HepG2 (cell line): ENCODE measurements around the gene SKIL. TPM values are rescaled to one million over a fixed set of nuclear protein-coding genes. Genes with fewer than 3 reads are reported as not detected.

Experiments used
- ATF1 ChIP-seq: IDR thresholded peaks from 2 replicates; pipeline ENCODE4 v1.6.1; 2016; ENCODE audit warnings: mild to moderate bottlenecking, control low read depth
- HDAC1 ChIP-seq: sonication (generic); formaldehyde crosslinking; IDR thresholded peaks from 2 replicates; pipeline ENCODE4 v1.5.1; 2020; ENCODE audit warnings: mild to moderate bottlenecking, missing genetic modification reagents
- HOXD1 ChIP-seq: sonication (generic); formaldehyde crosslinking; IDR thresholded peaks from 2 replicates; pipeline ENCODE4 v1.5.0; 2020; ENCODE audit warnings: missing genetic modification reagents
- IRX3 ChIP-seq: sonication (generic); formaldehyde crosslinking; IDR thresholded peaks from 2 replicates; pipeline ENCODE4 v1.8.1; 2023; ENCODE audit warnings: mild to moderate bottlenecking, low read depth, missing genetic modification reagents, borderline replicate concordance
- NKX3-1 ChIP-seq: sonication (generic); formaldehyde crosslinking; IDR thresholded peaks from 2 replicates; pipeline ENCODE4 v1.5.0; 2020; ENCODE audit warnings: missing genetic modification reagents
- PAWR ChIP-seq: sonication (generic); formaldehyde crosslinking; IDR thresholded peaks from 2 replicates; pipeline ENCODE4 v1.4.0; 2020; ENCODE audit warnings: missing genetic modification reagents, mild to moderate bottlenecking, borderline replicate concordance
- YY1 ChIP-seq: IDR thresholded peaks from 2 replicates; pipeline ENCODE4 v1.6.1; 2011; ENCODE audit warnings: low read length, low read depth, moderate library complexity, mild to moderate bottlenecking; ENCODE audit not compliant: insufficient read depth, insufficient replicate concordance
- ZNF547 ChIP-seq: sonication (generic); formaldehyde crosslinking; IDR thresholded peaks from 2 replicates; pipeline ENCODE4 v1.5.1; 2020; ENCODE audit warnings: mild to moderate bottlenecking, missing genetic modification reagents
- polyA plus RNA-seq, 8 experiments: library from polyadenylated mRNA; depleted of rRNA in 3 of 8; stranded (reverse) in 7 of 8; unstranded in 1 of 8; fragments of >200 nt; fragmentation: Illumina TruSeq in 4 of 8; extraction: Trizol in 4 of 8; gene quantifications; 2 replicates each; pipeline versions ENCODE4 v1.2.1 to v1.2.3, GENCODE V29; 2011 to 2016; ENCODE audit warnings: low read depth in 4 of 8, missing spikeins in 1 of 8, mixed read lengths in 1 of 8; ENCODE audit not compliant: insufficient read depth in 1 of 8
- total RNA-seq, 5 experiments: library from RNA; depleted of rRNA; stranded (reverse); fragments of >200 nt; fragmentation: Illumina TruSeq; extraction: Trizol; gene quantifications; 2 replicates each; pipeline ENCODE4 v1.2.3, GENCODE V29; 2016; ENCODE audit warnings: low read depth in 1 of 5
- TF ChIP-seq, protein P1 (sequence below): sonication (generic); formaldehyde crosslinking; IDR thresholded peaks from 2 replicates; pipeline ENCODE4 v1.5.0; 2020; ENCODE audit warnings: missing genetic modification reagents
- TF ChIP-seq, protein P2 (sequence below): sonication (generic); formaldehyde crosslinking; IDR thresholded peaks from 2 replicates; pipeline ENCODE4 v1.5.0; 2020; ENCODE audit warnings: missing genetic modification reagents
- TF ChIP-seq, protein P3 (sequence below): sonication (generic); formaldehyde crosslinking; IDR thresholded peaks from 2 replicates; pipeline ENCODE4 v1.4.0; 2020; ENCODE audit warnings: missing genetic modification reagents, mild to moderate bottlenecking, borderline replicate concordance
- TF ChIP-seq, protein P4 (sequence below): IDR thresholded peaks from 2 replicates; pipeline ENCODE4 v1.6.1; 2012; ENCODE audit warnings: low read length, improper control_type of control experiment
- TF ChIP-seq, protein P5 (sequence below): IDR thresholded peaks from 2 replicates; pipeline ENCODE4 v1.6.1; 2016; ENCODE audit warnings: low read depth
- TF ChIP-seq, protein P6 (sequence below): sonication (generic); formaldehyde crosslinking; IDR thresholded peaks from 2 replicates; pipeline ENCODE4 v1.4.0; 2020; ENCODE audit warnings: missing genetic modification reagents
- TF ChIP-seq, protein P7 (sequence below): sonication (generic); formaldehyde crosslinking; IDR thresholded peaks from 2 replicates; pipeline ENCODE4 v1.8.1; 2023; ENCODE audit warnings: mild to moderate bottlenecking, moderate library complexity, missing genetic modification reagents

SKIL gene
- total and polyA plus RNA-seq, 2 of the 13 experiments (the other 11 are each of a cell fraction or from before 2014, with no cell fraction given) = 5.2 to 20.7 TPM

DNA sequence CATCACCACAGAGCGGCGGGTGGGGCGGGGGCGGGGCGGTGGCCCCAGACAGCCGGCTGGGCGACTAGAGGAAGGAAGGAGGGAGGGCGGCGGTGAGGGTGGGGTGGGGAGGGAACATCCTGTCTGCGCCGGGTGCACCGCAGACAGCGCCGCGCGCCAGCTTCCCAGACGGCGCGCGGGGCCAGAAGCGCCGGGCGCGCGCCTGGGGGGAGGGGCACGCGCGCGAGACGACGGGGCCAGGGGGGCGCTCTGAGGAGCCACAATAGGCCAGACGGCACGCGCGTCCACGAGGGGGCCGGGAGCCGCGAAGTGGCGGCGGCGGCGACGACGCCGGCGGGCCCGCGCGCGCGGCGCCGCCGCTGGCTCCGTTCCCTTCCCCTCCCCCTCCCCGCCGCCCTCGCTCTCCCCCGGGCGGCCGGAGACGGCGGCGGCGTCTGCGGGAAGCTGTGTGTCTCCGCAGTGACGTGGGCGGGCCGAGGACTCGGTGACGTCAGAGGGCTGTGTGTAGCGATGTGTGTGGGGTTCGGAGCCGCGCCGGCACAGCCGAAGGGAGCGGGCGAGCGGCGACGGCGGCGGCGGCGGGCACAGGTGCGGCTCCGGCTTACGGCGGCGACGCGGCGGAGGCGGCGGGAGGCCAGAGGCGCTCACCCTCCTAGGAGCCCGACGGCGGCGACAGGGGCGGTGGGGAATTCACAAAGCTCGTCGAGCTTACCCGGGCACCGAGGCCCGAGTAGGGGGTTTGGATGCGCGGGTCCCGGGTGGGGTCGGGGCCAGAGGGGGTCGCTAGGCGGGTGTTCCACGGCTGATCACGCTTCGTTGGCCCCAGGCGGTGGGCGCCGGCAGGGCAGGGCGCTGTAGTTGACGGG lies at the start of gene SKIL (continued):
- TF ChIP-seq, protein P1, sequence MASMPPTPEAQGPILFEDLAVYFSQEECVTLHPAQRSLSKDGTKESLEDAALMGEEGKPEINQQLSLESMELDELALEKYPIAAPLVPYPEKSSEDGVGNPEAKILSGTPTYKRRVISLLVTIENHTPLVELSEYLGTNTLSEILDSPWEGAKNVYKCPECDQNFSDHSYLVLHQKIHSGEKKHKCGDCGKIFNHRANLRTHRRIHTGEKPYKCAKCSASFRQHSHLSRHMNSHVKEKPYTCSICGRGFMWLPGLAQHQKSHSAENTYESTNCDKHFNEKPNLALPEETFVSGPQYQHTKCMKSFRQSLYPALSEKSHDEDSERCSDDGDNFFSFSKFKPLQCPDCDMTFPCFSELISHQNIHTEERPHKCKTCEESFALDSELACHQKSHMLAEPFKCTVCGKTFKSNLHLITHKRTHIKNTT (CRISPR knock-in tag) = no peak
- TF ChIP-seq NKX3-1 (no peak), HOXD1 (no peak), PAWR (CRISPR knock-in tag) (no peak), ATF1 (no peak), IRX3 (CRISPR knock-in tag) (no peak), ZNF547 (CRISPR knock-in tag) (no peak), HDAC1 (CRISPR knock-in tag) (0 out of 2 replicates have a peak, but pooled peaks have one; percentile 23), YY1 (peak; percentile 40)
- TF ChIP-seq, protein P2, sequence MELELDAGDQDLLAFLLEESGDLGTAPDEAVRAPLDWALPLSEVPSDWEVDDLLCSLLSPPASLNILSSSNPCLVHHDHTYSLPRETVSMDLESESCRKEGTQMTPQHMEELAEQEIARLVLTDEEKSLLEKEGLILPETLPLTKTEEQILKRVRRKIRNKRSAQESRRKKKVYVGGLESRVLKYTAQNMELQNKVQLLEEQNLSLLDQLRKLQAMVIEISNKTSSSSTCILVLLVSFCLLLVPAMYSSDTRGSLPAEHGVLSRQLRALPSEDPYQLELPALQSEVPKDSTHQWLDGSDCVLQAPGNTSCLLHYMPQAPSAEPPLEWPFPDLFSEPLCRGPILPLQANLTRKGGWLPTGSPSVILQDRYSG = no peak
- TF ChIP-seq, protein P3, sequence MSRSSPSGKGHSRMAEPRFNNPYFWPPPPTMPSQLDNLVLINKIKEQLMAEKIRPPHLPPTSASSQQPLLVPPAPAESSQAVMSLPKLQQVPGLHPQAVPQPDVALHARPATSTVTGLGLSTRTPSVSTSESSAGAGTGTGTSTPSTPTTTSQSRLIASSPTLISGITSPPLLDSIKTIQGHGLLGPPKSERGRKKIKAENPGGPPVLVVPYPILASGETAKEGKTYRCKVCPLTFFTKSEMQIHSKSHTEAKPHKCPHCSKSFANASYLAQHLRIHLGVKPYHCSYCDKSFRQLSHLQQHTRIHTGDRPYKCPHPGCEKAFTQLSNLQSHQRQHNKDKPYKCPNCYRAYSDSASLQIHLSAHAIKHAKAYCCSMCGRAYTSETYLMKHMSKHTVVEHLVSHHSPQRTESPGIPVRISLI = no peak
- TF ChIP-seq, protein P4, sequence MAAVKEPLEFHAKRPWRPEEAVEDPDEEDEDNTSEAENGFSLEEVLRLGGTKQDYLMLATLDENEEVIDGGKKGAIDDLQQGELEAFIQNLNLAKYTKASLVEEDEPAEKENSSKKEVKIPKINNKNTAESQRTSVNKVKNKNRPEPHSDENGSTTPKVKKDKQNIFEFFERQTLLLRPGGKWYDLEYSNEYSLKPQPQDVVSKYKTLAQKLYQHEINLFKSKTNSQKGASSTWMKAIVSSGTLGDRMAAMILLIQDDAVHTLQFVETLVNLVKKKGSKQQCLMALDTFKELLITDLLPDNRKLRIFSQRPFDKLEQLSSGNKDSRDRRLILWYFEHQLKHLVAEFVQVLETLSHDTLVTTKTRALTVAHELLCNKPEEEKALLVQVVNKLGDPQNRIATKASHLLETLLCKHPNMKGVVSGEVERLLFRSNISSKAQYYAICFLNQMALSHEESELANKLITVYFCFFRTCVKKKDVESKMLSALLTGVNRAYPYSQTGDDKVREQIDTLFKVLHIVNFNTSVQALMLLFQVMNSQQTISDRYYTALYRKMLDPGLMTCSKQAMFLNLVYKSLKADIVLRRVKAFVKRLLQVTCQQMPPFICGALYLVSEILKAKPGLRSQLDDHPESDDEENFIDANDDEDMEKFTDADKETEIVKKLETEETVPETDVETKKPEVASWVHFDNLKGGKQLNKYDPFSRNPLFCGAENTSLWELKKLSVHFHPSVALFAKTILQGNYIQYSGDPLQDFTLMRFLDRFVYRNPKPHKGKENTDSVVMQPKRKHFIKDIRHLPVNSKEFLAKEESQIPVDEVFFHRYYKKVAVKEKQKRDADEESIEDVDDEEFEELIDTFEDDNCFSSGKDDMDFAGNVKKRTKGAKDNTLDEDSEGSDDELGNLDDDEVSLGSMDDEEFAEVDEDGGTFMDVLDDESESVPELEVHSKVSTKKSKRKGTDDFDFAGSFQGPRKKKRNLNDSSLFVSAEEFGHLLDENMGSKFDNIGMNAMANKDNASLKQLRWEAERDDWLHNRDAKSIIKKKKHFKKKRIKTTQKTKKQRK = no peak
- TF ChIP-seq, protein P5, sequence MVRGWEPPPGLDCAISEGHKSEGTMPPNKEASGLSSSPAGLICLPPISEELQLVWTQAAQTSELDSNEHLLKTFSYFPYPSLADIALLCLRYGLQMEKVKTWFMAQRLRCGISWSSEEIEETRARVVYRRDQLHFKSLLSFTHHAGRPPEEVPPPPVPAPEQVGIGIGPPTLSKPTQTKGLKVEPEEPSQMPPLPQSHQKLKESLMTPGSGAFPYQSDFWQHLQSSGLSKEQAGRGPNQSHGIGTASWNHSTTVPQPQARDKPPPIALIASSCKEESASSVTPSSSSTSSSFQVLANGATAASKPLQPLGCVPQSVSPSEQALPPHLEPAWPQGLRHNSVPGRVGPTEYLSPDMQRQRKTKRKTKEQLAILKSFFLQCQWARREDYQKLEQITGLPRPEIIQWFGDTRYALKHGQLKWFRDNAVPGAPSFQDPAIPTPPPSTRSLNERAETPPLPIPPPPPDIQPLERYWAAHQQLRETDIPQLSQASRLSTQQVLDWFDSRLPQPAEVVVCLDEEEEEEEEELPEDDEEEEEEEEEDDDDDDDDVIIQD (CRISPR knock-in tag) = no peak
- TF ChIP-seq, protein P6, sequence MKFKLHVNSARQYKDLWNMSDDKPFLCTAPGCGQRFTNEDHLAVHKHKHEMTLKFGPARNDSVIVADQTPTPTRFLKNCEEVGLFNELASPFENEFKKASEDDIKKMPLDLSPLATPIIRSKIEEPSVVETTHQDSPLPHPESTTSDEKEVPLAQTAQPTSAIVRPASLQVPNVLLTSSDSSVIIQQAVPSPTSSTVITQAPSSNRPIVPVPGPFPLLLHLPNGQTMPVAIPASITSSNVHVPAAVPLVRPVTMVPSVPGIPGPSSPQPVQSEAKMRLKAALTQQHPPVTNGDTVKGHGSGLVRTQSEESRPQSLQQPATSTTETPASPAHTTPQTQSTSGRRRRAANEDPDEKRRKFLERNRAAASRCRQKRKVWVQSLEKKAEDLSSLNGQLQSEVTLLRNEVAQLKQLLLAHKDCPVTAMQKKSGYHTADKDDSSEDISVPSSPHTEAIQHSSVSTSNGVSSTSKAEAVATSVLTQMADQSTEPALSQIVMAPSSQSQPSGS (CRISPR knock-in tag) = peak; percentile 61; the same call in 1 of the 2 replicates
- TF ChIP-seq, protein P7, sequence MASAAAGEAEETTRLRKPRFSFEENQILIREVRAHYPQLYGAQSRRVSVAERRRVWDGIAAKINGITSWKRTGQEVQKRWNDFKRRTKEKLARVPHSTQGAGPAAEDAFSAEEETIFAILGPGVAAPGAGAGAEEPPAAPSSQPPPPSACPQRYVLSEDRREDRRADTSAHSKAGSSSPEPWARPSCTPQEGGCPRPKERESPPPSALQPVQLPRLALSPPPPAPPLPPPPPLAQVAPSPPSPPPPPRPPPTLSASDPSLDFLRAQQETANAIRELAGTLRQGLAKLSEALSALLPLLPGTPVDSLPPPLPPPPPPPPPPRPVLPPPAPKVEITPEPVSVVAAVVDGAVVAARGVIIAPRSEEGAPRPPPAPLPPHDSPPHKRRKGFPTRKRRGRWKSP (CRISPR knock-in tag) = 0 out of 2 replicates have a peak, but pooled peaks have one; percentile 62
